GM20000 (cell line): ENCODE results near the gene CRISPLD2.

Experiments
- DNase-seq: peaks from one replicate; pipeline ENCODE4 v3.0.0; 2012; ENCODE audit warnings: low spot score
- CTCF ChIP-seq: IDR thresholded peaks from 2 replicates; pipeline ENCODE4 v1.5.1; 2012; ENCODE audit warnings: mild to moderate bottlenecking, control low read depth; ENCODE audit errors: extremely low read depth, missing control alignments

Gene CRISPLD2

GRCh38 chr16:84876873-84877606 is 57.3 kb downstream of the CRISPLD2 start:
- DNase-seq: no peak
- TF ChIP-seq CTCF: no peak

- no peak for DNase-seq
- TF ChIP-seq CTCF: no peak
These were observed 59.0 kb downstream of the CRISPLD2 start for GRCh38 chr16:84878770-84879169.

- TF ChIP-seq CTCF: no peak
- DNase-seq: no peak
These were observed 60.0 kb downstream of the CRISPLD2 start for GRCh38 chr16:84879569-84880487.

GRCh38 chr16:84881702-84882521 is 62.1 kb downstream of the CRISPLD2 start:
- no peak for TF ChIP-seq CTCF
- no peak for DNase-seq

- DNase-seq: no peak
- no peak for TF ChIP-seq CTCF
These were observed 63.5 kb downstream of the CRISPLD2 start for GRCh38 chr16:84883301-84883700.

GRCh38 chr16:84884246-84884595 is 64.4 kb downstream of the CRISPLD2 start:
- DNase-seq: no peak
- no peak for TF ChIP-seq CTCF
